AG09309 (cell line): ENCODE data around the gene SCN4A.

Source experiments
- DNase-seq: peaks from one replicate; pipeline ENCODE4 v3.0.0-alpha.2; 2010; ENCODE audit warnings: low read depth
- H3K4me3 ChIP-seq: 2 replicates; pipeline ENCODE4 v1.5.1; 2011; ENCODE audit warnings: mild to moderate bottlenecking, low read depth, low read length, moderate library complexity; ENCODE audit not compliant: control insufficient read depth
- TF ChIP-seq, protein P1 (sequence below): IDR thresholded peaks from 2 replicates; pipeline ENCODE4 v1.5.1; 2011; ENCODE audit warnings: mild to moderate bottlenecking, low read depth, low read length, inconsistent platforms; ENCODE audit not compliant: insufficient read depth, control insufficient read depth; ENCODE audit errors: missing control alignments

The SCN4A gene

DNA sequence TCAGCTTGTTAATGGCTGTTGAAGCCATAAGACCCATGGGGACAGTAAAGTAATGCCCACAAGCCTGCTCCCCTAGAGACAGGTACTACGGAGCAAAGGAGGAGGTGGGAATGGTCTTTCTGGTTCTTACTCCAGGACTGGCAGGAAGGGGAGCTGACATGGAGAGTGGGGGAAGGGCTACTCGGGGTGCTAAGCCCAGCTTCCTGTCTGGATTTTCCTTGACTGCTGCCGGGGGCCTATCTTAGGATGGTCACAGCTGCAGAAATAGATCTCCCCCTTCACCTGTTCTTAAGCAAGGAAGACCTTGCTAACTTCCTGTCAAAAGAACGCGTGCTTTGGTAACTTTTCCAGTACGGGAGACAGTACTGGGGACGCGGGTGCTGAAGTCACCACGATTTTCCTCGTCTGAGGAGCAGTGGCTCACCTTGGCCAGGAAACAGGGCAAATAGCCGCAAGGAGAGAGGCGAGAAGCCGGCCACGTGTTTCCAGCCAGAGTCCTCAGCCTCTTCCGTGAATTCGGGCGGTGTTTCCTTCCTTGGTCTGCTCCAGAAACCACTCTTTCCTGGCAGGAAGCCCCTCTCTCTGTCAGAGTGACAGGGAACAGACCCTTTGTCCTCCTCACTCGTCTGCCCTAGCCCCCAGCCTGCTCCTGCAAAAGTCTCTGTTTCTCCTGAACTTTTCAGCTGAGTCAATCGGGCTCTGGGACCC, 24.8 kb upstream of the SCN4A start:
- DNase-seq = no peak
- TF ChIP-seq, protein P1, sequence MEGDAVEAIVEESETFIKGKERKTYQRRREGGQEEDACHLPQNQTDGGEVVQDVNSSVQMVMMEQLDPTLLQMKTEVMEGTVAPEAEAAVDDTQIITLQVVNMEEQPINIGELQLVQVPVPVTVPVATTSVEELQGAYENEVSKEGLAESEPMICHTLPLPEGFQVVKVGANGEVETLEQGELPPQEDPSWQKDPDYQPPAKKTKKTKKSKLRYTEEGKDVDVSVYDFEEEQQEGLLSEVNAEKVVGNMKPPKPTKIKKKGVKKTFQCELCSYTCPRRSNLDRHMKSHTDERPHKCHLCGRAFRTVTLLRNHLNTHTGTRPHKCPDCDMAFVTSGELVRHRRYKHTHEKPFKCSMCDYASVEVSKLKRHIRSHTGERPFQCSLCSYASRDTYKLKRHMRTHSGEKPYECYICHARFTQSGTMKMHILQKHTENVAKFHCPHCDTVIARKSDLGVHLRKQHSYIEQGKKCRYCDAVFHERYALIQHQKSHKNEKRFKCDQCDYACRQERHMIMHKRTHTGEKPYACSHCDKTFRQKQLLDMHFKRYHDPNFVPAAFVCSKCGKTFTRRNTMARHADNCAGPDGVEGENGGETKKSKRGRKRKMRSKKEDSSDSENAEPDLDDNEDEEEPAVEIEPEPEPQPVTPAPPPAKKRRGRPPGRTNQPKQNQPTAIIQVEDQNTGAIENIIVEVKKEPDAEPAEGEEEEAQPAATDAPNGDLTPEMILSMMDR = no peak
- peak overlapping the region; percentile 74 for H3K4me3 ChIP-seq

DNA sequence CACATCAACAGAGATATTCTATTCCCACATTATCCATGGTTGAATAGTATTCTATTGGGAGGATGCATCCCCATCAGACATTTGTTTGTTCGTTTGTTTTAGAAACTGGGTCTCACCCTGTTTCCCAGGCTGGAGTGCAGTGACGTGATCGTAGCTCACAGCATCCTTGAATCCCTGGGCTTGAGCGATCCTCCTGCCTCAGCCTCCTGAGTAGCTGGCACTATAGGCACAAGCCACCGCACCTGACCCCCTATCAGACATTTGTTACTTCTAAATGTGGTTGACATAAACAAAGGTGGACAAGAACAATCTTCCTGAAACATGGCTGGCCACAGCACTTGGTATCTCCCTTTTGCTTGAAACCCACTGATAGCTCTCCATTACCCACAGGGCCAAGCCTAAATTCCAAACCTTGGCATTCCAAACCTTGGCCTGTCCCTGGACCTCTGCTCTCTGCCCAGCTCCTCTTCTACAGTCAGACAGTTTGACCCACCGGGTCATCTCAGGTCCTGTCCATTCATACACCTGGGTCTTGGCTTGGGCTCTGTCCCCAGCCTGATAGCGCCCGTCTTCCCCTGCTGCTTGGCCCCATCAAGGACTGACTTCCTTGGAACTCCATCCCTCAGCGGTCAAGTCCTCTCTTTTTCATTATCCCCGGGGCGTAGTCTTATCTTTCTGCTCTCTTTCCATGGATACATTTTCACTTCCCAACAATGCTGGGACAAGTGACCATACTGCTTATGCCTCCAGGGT, 23.9 kb upstream of the SCN4A start:
- no peak for DNase-seq
- no peak overlapping the region for H3K4me3 ChIP-seq
- TF ChIP-seq, protein P1 = no peak

DNA sequence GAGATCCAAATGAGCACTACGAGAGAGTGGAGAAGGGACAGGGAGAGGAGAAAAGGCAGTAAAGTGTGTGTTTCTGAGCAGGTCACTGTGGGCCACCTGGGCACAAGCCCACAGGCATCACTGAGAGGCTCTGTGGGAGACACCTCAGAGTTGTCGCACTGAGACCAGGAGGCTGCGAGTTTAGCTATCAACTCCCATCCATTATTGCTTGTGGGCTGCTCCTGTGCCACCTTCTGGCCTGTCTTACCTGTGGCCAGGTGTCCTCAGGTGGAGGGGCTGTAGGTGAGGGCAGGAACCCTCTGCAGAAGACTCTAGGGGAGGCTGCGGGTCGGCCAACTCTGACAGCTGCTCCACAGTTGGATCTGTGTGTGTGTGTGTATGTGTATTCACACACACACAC, 22.9 kb upstream of the SCN4A start:
- TF ChIP-seq, protein P1 = no peak
- no peak overlapping the region for H3K4me3 ChIP-seq
- DNase-seq = no peak

DNA sequence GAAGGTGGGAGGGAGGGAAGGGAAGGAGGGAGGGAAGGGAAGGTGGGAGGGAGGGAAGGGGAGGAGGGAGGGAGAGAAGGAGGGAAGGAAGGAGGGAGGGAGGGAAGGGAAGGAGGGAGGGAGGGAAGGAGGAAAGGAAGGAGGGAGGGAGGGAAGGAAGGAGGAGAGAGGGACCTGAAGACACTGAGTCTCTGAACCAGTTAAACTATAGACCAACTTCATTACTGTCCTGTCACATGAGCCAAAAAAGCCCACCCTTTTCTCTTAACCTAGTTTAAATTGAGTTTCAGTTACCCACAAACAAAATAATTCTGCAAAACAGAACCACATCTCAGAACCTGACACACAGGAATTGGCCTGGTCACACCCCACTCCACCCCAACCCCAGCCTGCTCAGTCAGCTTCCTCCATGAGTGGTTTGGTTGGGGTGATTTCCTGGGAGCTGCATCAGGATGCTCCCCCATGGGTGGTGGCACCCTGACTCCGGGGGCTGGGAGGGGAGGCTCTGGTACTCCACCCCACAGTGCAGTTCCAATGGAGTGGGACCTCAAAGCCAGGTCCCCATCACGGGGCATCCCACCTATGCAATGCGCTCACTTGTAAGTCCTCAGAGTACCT, 20.8 kb upstream of the SCN4A start:
- no peak for DNase-seq
- TF ChIP-seq, protein P1 = no peak
- H3K4me3 ChIP-seq = no peak overlapping the region

DNA sequence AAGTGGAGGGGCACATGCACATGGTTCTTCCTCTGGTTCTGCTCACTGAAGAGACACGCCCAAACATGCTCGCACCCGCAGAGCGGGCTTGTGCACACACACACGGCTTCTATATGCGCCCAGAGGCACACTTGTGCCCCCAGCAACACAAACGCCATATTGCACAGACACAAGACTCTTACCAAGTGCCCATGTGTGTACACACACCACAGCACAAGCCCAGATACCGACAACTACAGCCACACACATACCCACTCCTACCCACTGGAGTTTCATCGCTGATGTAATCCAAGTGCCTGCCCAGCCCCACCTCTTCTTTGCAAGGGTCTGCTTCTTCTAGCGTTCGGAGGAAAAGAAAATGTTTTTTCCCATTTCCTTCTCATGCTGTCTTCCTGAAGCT, 18.9 kb upstream of the SCN4A start:
- TF ChIP-seq, protein P1 = no peak
- no peak for DNase-seq
- no peak overlapping the region for H3K4me3 ChIP-seq

DNA sequence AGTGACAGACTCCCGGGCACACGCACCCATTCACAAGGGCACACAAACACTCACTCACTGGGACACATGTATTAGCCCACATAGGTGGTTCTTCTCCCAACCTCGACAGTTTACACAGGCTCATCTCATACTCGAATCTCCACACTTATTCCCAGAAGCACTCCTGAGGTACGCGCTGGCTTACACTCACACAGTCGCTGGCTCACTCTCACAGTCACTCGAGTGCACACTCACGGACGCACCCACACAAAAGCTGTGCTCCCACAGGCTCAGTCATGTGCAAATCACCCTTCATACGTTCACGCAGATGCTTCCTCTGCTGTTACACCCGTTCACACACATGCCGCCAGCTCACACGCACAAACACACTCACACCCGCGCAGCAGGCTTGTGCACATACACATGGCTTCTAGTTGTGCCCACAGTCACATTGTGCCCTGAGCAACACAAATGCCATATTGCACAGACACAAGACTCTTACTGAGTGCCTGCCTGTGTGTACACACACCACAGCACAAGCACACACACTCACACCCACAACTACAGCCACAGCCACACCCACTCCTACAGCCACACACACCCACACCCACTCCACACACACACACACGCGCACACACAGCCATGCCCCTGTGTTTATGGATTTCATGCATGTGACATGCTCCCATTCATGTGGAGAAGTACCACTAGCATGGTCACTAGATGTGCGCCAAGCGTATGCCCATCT, 17.1 kb upstream of the SCN4A start:
- no peak for DNase-seq
- no peak overlapping the region for H3K4me3 ChIP-seq
- TF ChIP-seq, protein P1 = no peak
